Measurements from ENCODE around the gene USP20. TPM values are rescaled to one million over a fixed set of nuclear protein-coding genes. Genes with fewer than 3 reads are reported as not detected.

The USP20 gene
- total RNA-seq, 1 donor from 2014 or later: 14.0 TPM

- intact Hi-C loops (cut with DNase I): no loop called here
- DNase-seq (ENCODE audit: missing footprints) (no peak), ATAC-seq (no peak)
Observed at GRCh38 chr9:129816501-129817435, 18.5 kb upstream of the USP20 start.

GRCh38 chr9:129822898-129823541 is 12.2 kb upstream of the USP20 start:
- intact Hi-C loops (cut with DNase I): no loop called here
- DNase-seq (ENCODE audit: missing footprints): no peak
- ATAC-seq: peak; percentile 8

GRCh38 chr9:129823542-129823934 is 11.7 kb upstream of the USP20 start:
- intact Hi-C loops (cut with DNase I): no loop called here
- ATAC-seq (peak; percentile 43), DNase-seq (ENCODE audit: missing footprints) (no peak)

- ATAC-seq: peak; percentile 97
- peak; percentile 97 for DNase-seq (ENCODE audit: missing footprints)
- intact Hi-C loops (cut with DNase I): no loop called here
Observed at GRCh38 chr9:129823935-129824601, 11.2 kb upstream of the USP20 start, which contains the start of gene TOR1A. Gene TOR1A, minus strand, starts transcription at chr9:129824136. Its CDS starts 51 bp downstream, at chr9:129824085.

GRCh38 chr9:129826344-129826743 is 8.9 kb upstream of the USP20 start:
- ATAC-seq: no peak
- intact Hi-C loops (cut with DNase I): no loop called here
- no peak for DNase-seq (ENCODE audit: missing footprints)

GRCh38 chr9:129826759-129827158 is 8.5 kb upstream of the USP20 start:
- DNase-seq (ENCODE audit: missing footprints): no peak
- intact Hi-C loops (cut with DNase I): no loop called here
- no peak for ATAC-seq

GRCh38 chr9:129828051-129828450 is 7.2 kb upstream of the USP20 start:
- intact Hi-C loops (cut with DNase I): no loop called here
- DNase-seq (ENCODE audit: missing footprints) (no peak), ATAC-seq (no peak)

GRCh38 chr9:129828969-129829368 is 6.3 kb upstream of the USP20 start:
- intact Hi-C loops (cut with DNase I): no loop called here
- ATAC-seq (no peak), DNase-seq (ENCODE audit: missing footprints) (no peak)

- intact Hi-C loops (cut with DNase I): no loop called here
- DNase-seq (ENCODE audit: missing footprints) (no peak), ATAC-seq (no peak)
Observed at GRCh38 chr9:129832982-129833381, 2.3 kb upstream of the USP20 start.

- intact Hi-C loops (cut with DNase I): no loop called here
- DNase-seq (ENCODE audit: missing footprints): no peak
- ATAC-seq: peak; percentile 6
Observed at GRCh38 chr9:129834489-129835127, 650 bp upstream of the USP20 start.

- no peak for ATAC-seq
- intact Hi-C loops (cut with DNase I): no loop called here
- DNase-seq (ENCODE audit: missing footprints): no peak
Observed at GRCh38 chr9:129835860-129836223, 584 bp downstream of the USP20 start.

GRCh38 chr9:129836311-129837007 is 1.2 kb downstream of the USP20 start:
- intact Hi-C loops (cut with DNase I): no loop called here
- no peak for ATAC-seq
- no peak for DNase-seq (ENCODE audit: missing footprints)

- intact Hi-C loops (cut with DNase I): no loop called here
- no peak for ATAC-seq
- DNase-seq (ENCODE audit: missing footprints): no peak
Observed at GRCh38 chr9:129838707-129839259, 3.5 kb downstream of the USP20 start.

GRCh38 chr9:129839324-129840023 is 4.2 kb downstream of the USP20 start:
- DNase-seq (ENCODE audit: missing footprints) (no peak), ATAC-seq (no peak)
- intact Hi-C loops (cut with DNase I): no loop called here

- intact Hi-C loops (cut with DNase I): no loop called here
- DNase-seq (ENCODE audit: missing footprints): no peak
- no peak for ATAC-seq
Observed at GRCh38 chr9:129840034-129840433, 4.8 kb downstream of the USP20 start.

- intact Hi-C loops (cut with DNase I): no loop called here
- no peak for DNase-seq (ENCODE audit: missing footprints)
- ATAC-seq: no peak
Observed at GRCh38 chr9:129841071-129841470, 5.8 kb downstream of the USP20 start.

- no peak for DNase-seq (ENCODE audit: missing footprints)
- intact Hi-C loops (cut with DNase I): no loop called here
- ATAC-seq: no peak
Observed at GRCh38 chr9:129845373-129845772, 10.1 kb downstream of the USP20 start.
